ENCODE results near the gene ACY1.

Gene ACY1

DNA sequence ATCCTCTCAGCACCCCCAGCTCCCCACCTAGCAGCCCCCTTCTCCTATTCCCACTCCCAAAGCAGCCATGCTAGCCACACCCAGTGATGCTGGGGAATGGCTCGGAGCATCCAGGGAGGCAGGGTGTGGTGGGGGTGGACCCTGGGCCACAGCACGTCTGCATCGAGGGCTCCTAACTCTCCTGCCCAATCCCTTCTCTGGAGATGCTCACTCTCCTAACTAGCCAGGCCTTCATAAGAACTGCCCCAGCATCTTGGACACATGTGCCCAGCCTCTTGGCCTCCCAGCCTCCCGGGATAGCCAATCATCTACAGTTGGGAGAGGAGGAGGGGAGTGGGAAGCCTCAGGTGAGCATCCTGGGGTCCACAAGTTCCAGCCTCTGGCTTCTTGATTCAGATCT, 18.8 kb upstream of the ACY1 start:
- no peak for DNase-seq

DNA sequence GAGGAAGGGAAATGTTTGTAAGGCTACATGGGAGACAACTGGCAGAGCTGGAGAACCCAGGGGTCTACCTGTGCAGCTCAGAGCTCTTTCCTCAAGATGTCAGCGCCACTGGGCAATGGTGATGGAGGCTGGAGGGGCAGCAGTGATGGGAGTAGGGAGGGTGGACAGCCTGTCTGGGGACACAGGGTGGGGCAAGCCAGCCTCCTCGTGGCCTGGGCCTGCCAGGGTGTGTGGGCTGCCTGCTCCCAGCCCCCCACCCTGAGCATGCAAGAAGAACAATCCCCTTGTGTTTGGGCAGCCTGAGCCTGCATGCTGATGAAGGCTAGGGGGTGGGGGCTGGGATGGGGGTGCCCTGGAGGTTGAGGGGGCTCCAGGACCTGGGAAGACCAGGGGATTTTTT, 17.3 kb upstream of the ACY1 start:
- no peak for DNase-seq

- DNase-seq: no peak
These were observed 16.8 kb upstream of the ACY1 start for GRCh38 chr3:51966486-51966885.

- no peak for DNase-seq
These were observed 16.4 kb upstream of the ACY1 start for GRCh38 chr3:51966922-51967383.

GRCh38 chr3:51967384-51968169, 15.8 kb upstream of the ACY1 start, which contains the start of gene PCBP4:
TSS of gene PCBP4 (minus strand) at chr3:51967454. CDS start at chr3:51961240, 6,214 bp downstream.
- peak; percentile 34 for DNase-seq

DNA sequence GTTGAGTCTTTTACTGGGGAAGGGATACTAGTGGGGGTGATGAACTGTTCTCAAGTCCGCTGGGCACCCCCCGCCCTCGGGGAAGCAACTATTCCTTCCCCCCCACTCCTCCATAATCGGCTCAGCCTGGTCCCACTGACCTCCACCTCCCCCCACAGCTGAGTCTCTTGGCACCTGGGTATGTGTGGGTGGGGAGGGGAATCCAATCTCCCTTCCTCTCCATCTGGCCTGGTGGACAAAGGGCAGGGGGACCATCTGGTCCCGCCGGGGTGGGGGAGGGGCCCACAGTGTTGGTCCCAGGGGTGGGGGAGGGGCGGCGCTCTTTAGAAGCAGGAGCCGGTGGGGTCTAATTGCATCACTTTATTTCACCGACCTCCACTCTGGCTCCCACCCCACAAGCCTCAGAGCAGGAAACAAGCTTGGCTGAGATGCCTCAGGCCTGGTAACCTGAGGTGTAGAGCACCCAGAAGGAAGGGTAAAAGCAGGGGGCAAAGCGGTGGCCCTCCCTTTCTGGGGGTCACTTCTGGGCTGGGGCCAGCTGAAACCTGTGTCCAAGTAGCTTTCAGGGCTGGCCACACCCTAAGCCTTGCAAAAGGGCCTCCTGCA, 15.1 kb upstream of the ACY1 start:
- DNase-seq: no peak

DNA sequence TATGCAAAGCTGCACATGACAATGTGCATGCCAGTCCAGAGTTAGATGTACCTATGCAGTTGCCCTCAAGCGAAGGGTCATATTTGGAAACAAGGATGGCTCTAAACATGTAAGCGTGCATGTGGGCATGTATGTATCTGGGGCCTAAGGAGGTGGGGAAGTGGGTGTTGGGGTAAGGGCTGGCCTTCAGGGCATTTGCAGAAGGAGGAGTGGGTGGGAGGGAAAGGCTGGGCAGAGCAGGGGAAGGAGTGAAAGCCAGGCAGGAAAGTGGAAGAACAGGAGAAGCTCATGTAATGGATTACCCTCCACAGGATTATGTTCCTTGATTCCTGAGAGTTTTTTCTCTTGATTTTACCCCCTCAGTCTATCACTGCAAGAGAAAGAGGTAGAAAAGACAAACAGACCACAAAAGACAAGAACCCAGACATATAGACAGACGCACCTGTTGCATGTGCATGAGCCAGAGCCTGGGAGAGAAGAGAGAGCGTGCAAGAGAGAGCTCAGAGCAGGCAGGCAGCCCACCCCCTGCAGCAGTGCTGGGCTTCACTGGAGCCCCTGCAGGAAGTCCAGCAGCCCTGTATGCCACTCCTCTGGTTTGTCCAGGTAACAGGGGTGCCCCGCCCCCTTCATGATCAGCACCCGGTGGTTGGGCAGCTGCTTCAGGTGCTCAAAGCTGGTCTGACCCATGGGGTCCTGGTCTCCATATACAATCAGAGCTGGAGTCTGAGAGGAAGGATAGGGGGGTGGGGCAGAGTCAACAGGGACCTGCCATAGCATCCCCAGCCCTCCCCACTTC, 14.3 kb upstream of the ACY1 start:
- DNase-seq: no peak

- DNase-seq: no peak
These were observed 13.5 kb upstream of the ACY1 start for GRCh38 chr3:51969841-51970240.

DNA sequence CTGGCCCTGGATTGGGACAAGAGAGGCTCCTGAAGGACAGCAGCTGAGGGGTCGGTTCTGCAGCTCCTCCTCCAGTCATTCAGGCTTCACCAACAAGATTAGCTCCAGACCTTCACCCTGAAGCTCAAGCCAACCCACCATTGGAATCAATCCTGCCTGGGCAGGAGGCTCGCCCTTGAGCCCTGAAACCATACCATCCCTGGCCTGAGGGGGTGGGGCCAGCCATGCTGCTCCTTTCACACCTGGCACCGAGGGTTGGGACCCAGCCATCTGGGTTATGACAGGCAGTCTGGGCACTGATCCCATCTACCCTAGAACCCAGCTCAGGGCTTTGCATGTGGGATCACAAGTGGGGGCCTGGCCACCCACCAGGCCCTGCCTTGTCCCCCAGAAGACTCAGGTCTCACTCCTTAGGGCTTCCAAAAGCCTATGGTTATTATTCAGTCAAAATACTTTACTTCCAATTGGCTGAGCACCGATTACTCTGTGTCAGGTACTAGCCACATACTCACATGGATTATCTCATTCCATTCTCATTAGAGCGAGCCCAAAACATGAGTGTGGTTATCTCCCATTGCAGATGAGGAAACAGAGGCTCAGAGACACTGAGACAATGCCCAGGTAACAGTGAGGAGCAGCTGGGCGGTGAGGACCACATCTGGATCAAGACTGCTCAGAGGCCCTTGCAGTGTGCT, 12.6 kb upstream of the ACY1 start:
- DNase-seq: no peak

DNA sequence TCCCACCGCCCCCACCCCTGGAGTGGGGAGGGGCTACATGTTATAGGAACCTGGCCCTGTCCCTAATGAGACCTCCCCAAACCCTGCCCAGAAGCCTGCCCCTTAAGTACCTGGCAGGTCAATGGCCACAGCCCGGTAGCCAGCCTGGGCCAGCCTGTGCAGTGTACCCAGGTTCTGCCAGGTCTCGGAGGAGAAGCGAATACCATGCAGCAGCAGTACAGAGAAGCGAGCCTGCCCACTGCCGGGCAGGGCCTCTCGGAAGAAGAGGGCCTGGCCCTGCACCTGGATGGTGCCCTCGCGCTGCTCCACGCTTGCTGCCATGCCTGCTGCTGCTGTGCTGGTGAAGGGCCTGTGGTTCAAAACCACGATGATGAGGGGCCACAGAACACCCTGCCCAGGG, 12.0 kb upstream of the ACY1 start:
- DNase-seq: no peak

- no peak for DNase-seq
These were observed 8.9 kb upstream of the ACY1 start for GRCh38 chr3:51974277-51974962.

DNA sequence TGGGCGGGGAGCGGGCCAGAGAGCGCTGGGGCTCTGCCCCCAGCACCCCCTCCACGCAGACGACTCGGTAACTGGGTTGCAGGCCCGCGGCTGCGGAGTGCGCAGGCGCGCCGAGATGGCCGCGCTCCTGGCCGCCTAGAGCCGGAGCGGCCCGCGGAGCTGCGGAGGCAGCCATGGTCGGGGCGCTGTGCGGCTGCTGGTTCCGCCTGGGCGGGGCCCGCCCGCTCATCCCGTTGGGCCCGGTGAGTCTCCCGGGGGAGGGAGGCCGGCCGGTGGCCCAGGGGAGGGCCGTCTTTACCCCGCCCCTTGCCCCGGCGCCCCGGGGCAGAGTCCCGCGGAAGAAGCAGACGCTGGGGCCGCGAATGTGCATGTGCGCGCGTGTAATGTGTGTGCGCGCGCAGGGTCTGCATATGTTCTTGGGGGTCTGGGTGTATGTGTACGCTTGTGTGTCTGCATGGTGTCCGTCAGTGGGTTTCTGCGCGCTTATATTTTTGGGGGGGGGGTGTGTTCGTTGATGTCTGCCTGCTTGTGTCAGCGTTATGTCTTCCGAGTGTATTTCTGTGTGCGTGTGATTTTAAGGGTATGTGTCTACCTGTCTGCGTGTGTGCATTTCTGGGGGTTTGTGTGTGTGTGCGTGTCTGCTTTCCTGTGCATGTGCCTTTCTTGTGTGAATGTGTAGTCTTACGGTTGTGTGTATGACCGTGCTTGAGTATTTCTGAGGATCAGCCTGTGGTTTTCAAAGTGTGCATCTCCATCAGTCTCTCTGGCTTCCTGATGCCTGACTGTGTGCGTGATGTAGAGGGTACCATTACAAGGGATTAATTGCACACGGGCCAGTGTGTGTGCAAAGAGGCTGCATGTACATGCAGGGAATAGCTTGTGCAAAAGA, 8.1 kb upstream of the ACY1 start, which contains the start of gene ABHD14A:
Gene ABHD14A (plus strand): TSS at position 102 of the 889 bp plus-strand sequence. CDS start 72 bp downstream, at position 174.
- peak; percentile 58 for DNase-seq

DNA sequence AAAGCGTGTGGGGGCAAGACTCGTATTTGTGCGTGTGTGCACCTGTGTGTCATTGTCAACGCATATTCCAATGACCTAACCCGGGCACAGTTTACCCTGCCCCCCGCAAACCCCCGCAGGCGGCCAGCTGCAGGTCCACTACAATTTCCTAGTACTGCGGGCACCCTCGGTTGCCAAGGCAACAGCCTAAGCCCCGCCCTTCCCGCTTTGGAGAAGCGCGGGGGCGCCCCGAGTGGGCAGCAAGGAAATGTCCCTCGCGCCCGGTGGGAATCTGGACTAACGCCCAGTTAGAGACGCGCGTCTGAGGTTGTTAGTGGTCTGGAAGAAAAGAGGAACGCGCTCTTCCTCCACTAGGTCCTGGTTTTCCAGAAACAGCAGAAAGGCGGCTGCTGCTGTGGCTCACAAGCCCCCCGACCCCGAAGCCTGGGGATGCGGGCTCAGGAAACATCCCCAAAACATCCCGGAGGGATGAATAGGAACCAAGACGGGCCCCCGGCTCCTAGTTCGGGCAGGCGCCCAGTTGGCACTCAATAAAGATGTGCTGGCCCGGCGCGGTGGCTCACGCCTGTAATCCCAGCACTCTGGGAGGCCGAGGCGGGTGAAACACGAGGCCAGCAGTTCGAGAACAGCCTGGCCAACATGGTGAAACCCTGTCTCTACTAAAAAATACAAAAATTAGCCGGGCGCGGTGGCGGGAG, 7.3 kb upstream of the ACY1 start:
- DNase-seq: peak; percentile 20

GRCh38 chr3:51977446-51978142, 5.7 kb upstream of the ACY1 start:
- peak; percentile 4 for DNase-seq

- DNase-seq: no peak
These were observed 5.2 kb upstream of the ACY1 start for GRCh38 chr3:51978143-51978502.

DNA sequence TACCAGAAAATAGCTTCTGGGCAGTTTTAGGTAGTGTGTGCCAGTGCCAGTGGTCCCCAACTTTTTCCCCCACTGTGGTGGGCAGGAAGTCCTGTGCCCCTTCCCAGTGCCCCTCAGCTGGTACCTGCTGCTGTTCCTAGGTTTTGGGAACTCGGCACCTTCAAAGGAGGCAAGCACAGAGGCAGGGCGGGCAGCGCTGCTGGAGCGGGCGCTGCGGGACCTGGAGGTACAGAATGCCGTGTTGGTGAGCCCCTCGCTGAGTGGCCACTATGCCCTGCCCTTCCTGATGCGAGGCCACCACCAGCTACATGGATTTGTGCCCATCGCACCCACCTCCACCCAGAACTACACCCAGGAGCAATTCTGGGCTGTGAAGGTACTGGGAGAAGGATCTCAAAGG, 3.1 kb upstream of the ACY1 start:
- DNase-seq: no peak

DNA sequence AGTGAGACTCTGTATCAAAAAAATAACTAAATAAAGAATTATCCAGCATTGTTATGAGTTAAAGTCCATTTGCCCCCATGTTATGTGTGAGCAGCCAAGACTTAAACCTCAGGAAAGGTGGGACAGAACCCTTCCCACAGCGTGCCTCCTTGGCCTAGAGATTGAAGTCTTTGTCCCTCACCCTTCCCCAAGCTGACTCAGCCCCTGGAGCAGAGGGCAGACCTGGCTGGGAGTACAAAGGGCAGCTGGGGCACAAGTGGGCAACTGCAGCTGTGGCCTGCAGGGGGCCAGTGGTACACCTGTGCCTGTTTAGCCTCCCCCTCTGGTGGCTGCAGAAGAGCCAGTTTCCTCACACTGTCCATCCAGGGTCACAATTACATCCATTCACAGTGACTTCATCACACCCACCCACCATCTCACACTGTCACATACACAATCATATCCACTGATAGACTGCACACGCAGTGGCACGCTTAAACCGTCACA, 940 bp upstream of the ACY1 start:
- DNase-seq: peak; percentile 4

GRCh38 chr3:51983578-51984268, 388 bp downstream of the ACY1 start:
- DNase-seq: no peak

- no peak for DNase-seq
These were observed 923 bp downstream of the ACY1 start for GRCh38 chr3:51984269-51984647.
